A549 (cell line): Measurements from ENCODE around the gene ELF2.

ENCODE experiments used
- JUN ChIP-seq, 2 experiments: fragments of >200 bp; sonication (Bioruptor Twin); formaldehyde crosslinking; IDR thresholded peaks; 2 replicates in 1 of 2; 3 replicates in 1 of 2; pipeline ENCODE4 v1.6.1; 2016 to 2017
- RCOR1 ChIP-seq: fragments of 150-350 bp; IDR thresholded peaks from 2 replicates; pipeline ENCODE4 v1.6.1; 2014; ENCODE audit warnings: antibody characterized with exemption, low read length, low read depth
- TP53 ChIP-seq: fragments of 250-450 bp; sonication (Bioruptor Pico); IDR thresholded peaks from 2 replicates; pipeline ENCODE4 v1.5.0; 2021; ENCODE audit warnings: mild to moderate bottlenecking, moderate library complexity

GRCh38 chr4:139196462-139196861 lies 19.4 kb upstream of the ELF2 start:
- no peak for TF ChIP-seq TP53
- TF ChIP-seq RCOR1, result no peak
- no peak for TF ChIP-seq JUN (IDR thresholded peaks at IDR 0.05)
